ENCODE data around the gene LCORL. TPM values are rescaled to one million over a fixed set of nuclear protein-coding genes. Genes with fewer than 3 reads are reported as not detected.
A peak's percentile ranks its signal among the peaks of the same experiment; 100 is the strongest.

LCORL gene
- total and polyA plus RNA-seq, 9 of the 15 experiments (the other 6 are each of a cell fraction or from before 2014, with no cell fraction given): 3.1 to 24.5 (median 11.1) TPM

GRCh38 chr4:17812125-17812524 lies 209.4 kb downstream of the LCORL start:
- no peaks in the 10 kb centered on the region for H3K9me1 ChIP-seq (ENCODE audit: control insufficient read depth, insufficient read depth, low read length)
- H3K9ac ChIP-seq (ENCODE audit: insufficient read depth in 1 of 2, low read depth in 2 of 2, low read length in 2 of 2): peak overlapping the region in 1 of 2 experiments; percentile 97; a peak in 2 of 4 replicates
- peaks cover 3 to 9% of the 10 kb centered on the region in 2 experiments; a peak in 4 of 5 replicates for H3K4me1 ChIP-seq (replicated peaks in 1 of 2; ENCODE audit: control insufficient read depth in 2 of 2, insufficient read depth in 2 of 2, low read length in 2 of 2)
- DNase-seq (ENCODE audit: extremely low read depth in 1 of 4, low spot score in 3 of 4) (no peak), FAIRE-seq (peak; percentile 11), ATAC-seq (no peak)
- no peaks in the 10 kb centered on the region for H3K27me3 ChIP-seq (ENCODE audit: control insufficient read depth in 2 of 2, insufficient read depth in 2 of 2, low read length in 2 of 2)
- peaks cover 56% of the 10 kb centered on the region for H3K36me3 ChIP-seq (ENCODE audit: control insufficient read depth, insufficient read depth, low read length)
- peaks cover 98% of the 10 kb centered on the region for H3K79me2 ChIP-seq (ENCODE audit: control insufficient read depth, insufficient read depth, low read length)
- BruUV-seq (replicated peaks): no TSS peak
- in situ Hi-C loops (cut with MboI): no loop called here
- H4K20me1 ChIP-seq (replicated peaks; ENCODE audit: control insufficient read depth, insufficient read depth, low read length): peaks cover 10% of the 10 kb centered on the region
- TF ChIP-seq NFATC3 (IDR thresholded peaks at IDR 0.05) (no peak), CREM (IDR thresholded peaks at IDR 0.05; ENCODE audit: low read depth) (no peak), MED1 (CRISPR knock-in tag; IDR thresholded peaks at IDR 0.05; ENCODE audit: borderline replicate concordance) (no peak), ILK (tag; IDR thresholded peaks at IDR 0.05; ENCODE audit: borderline replicate concordance, low read depth) (no peak), NFE2 (IDR thresholded peaks at IDR 0.05; ENCODE audit: low read depth) (no peak), USF1 (CRISPR knock-in tag; IDR thresholded peaks at IDR 0.05) (no peak), EGR1 (conservative IDR thresholded peaks at IDR 0.05) (no peak), NFYB (IDR thresholded peaks at IDR 0.05; ENCODE audit: extremely low read depth, insufficient read length) (no peak), BRF1 (IDR thresholded peaks at IDR 0.05; ENCODE audit: borderline replicate concordance, extremely low read depth, insufficient read length) (no peak), KAT7 (CRISPR knock-in tag; IDR thresholded peaks at IDR 0.05; ENCODE audit: borderline replicate concordance) (no peak), HDAC1 (IDR thresholded peaks at IDR 0.05) (no peak), MAFK (IDR thresholded peaks at IDR 0.05; ENCODE audit: low read length) (no peak), CHCHD3 (CRISPR knock-in tag; IDR thresholded peaks at IDR 0.05) (no peak), XRCC4 (IDR thresholded peaks at IDR 0.05; ENCODE audit: extremely low read depth, insufficient read depth, insufficient read length) (no peak), ETS2 (tag; IDR thresholded peaks at IDR 0.05; ENCODE audit: borderline replicate concordance, poor library complexity, severe bottlenecking) (no peak), TSC22D4 (tag; IDR thresholded peaks at IDR 0.05) (no peak), RNF219 (CRISPR knock-in tag; IDR thresholded peaks at IDR 0.05) (no peak)
- H3K4me2 ChIP-seq (ENCODE audit: insufficient read depth, low read length): peak overlapping the region; percentile 95
- ChIA-PET CTCF (ENCODE audit: low intra/inter-chr PET ratio) (no interaction called here), POLR2A (no interaction called here)
- intact Hi-C loops (cut with micrococcal nuclease): no loop called here
- H3K9me3 ChIP-seq (replicated peaks; ENCODE audit: control insufficient read depth, insufficient read depth, low read depth, low read length): no peaks in the 10 kb centered on the region
- peak overlapping the region; percentile 96; the same call in 2 of the 3 replicates for H3K27ac ChIP-seq (ENCODE audit: extremely low read depth, low read depth, low read length)
- no peak overlapping the region for H2AFZ ChIP-seq (ENCODE audit: low read depth, low read length)
- peak overlapping the region; percentile 65 for H3K4me3 ChIP-seq
- 0% methylated on average over 3 of the region's 3 CpGs for WGBS (ENCODE audit: insufficient coverage, low coverage, missing lambda C conversion rate)

Measured in K562 (cell line).